Aorta (tissue), 5 donors: ENCODE results near the gene GNB3. TPM values are rescaled to one million over a fixed set of nuclear protein-coding genes. Genes with fewer than 3 reads are reported as not detected.
A peak's percentile ranks its signal among the peaks of the same experiment; 100 is the strongest.

ENCODE experiments used
- ATAC-seq: fragments of 200-7000 bp; cut with Tn5 transposase; one replicate; pipeline ENCODE4 v1.9.1; 2022; ENCODE audit warnings: moderate library complexity; ENCODE audit not compliant: low FRiP score
- DNase-seq, 2 donors: peaks; one replicate each; pipeline ENCODE4 v3.0.0-alpha.2; 2020
- H3K27ac ChIP-seq, 2 donors: one replicate each; pipeline ENCODE4 v1.5.1; 2013; ENCODE audit warnings: low read length in 2 of 2, mild to moderate bottlenecking in 2 of 2, moderate library complexity in 2 of 2, control low read depth in 1 of 2, inconsistent platforms in 1 of 2, low read depth in 1 of 2
- H3K27me3 ChIP-seq, 2 donors: one replicate each; pipeline ENCODE4 v1.6.1; 2013; ENCODE audit warnings: control low read depth in 1 of 2, low read length in 1 of 2, mild to moderate bottlenecking in 1 of 2, moderate library complexity in 1 of 2; ENCODE audit not compliant: insufficient read depth in 2 of 2, control insufficient read depth in 1 of 2
- H3K36me3 ChIP-seq, 2 donors: one replicate each; pipeline ENCODE4 v1.6.1; 2013; ENCODE audit warnings: control low read depth in 1 of 2, low read length in 1 of 2, mild to moderate bottlenecking in 1 of 2; ENCODE audit not compliant: insufficient read depth in 2 of 2, control insufficient read depth in 1 of 2
- H3K4me1 ChIP-seq, 2 donors: one replicate each; pipeline ENCODE4 v1.6.1; 2013; ENCODE audit warnings: low read length in 2 of 2, control low read depth in 1 of 2, mild to moderate bottlenecking in 1 of 2, moderate library complexity in 1 of 2; ENCODE audit not compliant: insufficient read depth in 2 of 2, control insufficient read depth in 1 of 2
- H3K4me3 ChIP-seq, 2 donors: one replicate each; pipeline ENCODE4 v1.5.1; 2013; ENCODE audit warnings: low read length in 2 of 2, control low read depth in 1 of 2, mild to moderate bottlenecking in 1 of 2
- H3K9me3 ChIP-seq: one replicate; pipeline ENCODE4 v1.6.1; 2013; ENCODE audit warnings: mild to moderate bottlenecking, low read length; ENCODE audit not compliant: control insufficient read depth
- whole genome bisulfite sequencing, 2 donors: extraction: QIAGEN DNeasy Blood & Tissue Kit; methylation state at CpG; one replicate each; pipeline ENCODE4 v1.1.7; 2013; 5-methylcytosine and 5-hydroxymethylcytosine counted together
- intact Hi-C, 2 donors: fragments of 100-400 bp; cut with DNase I; formaldehyde crosslinking; loops; one replicate each; pipeline versions ENCODE4 v1.14.2 to v1.15.0; 2022
- polyA plus RNA-seq, 2 donors: library from polyadenylated mRNA; stranded (reverse); fragments of 200-250 nt; gene quantifications; one replicate each; pipeline ENCODE4 v1.2.3, GENCODE V29; 2013
- total RNA-seq, 2 donors: library from RNA; stranded (reverse); fragmentation: NEBNext Ultra II Directional; extraction: Animal tissue kit (Norgen Biotek cat#: 25700); gene quantifications; one replicate each; pipeline ENCODE4 v1.2.1, GENCODE V29; 2021
- donor health status: healthy with polysubstance abuse.
- donor health status: Bipolar disorder and iron deficiency.
- donor health status: DM: no; HTN: no; CAD: no.
- donor health status: DM: no; HTN: no; CAD: no.
- donor health status: DM: yes; HTN: yes; CAD: no.

GNB3 gene
- total and polyA plus RNA-seq, 4 donors = 6.0 to 32.9 (median 10.9) TPM

DNA sequence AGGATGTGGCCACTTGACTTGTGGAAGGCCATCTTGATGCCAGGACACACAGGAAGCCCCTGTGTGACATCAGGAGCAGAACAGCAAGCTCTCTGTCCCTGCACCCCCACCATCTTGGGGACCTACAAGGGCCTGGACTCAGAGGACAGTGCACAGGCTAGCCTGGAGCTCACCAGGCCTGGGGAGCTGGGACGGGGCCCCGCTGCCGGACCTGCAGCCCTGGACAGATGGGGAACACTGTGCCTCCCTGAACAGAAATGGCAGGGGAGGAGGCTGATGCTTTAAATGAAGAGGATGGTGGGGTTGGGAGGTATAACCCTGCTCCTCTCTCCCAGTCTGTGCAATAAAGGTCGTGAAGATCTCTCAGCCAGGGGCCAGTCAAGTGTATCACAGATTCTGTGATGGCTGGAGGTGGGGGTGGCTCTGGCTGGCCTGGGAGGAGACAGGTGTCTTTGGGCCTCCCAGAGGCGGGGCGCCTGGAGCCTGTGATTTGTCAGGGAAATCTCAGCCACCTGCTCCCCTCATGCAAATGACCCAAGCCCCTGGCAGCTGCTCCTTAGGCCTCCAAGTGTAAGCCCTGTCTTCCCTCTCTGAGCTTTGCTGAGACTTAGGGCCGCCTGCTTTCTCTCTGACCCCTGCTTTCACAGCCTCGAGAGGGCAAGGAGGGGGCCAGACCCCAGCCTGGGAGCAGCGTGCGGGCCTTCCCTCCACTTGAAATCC lies 1.1 kb upstream of the GNB3 start:
- H3K9me3 ChIP-seq = no peaks in the 10 kb centered on the region
- DNase-seq = peak in 1 of 2 donors; percentile 38
- ATAC-seq = no peak
- intact Hi-C loops = no loop called here
- WGBS, 2 donors = 73 to 75% methylated on average over 10 of the region's 10 CpGs
- no peak overlapping the region for H3K4me3 ChIP-seq
- H3K27ac ChIP-seq = no peak overlapping the region
- peaks cover 0 to 4% of the 10 kb centered on the region in 2 donors for H3K36me3 ChIP-seq
- no peaks in the 10 kb centered on the region for H3K27me3 ChIP-seq
- no peaks in the 10 kb centered on the region for H3K4me1 ChIP-seq

DNA sequence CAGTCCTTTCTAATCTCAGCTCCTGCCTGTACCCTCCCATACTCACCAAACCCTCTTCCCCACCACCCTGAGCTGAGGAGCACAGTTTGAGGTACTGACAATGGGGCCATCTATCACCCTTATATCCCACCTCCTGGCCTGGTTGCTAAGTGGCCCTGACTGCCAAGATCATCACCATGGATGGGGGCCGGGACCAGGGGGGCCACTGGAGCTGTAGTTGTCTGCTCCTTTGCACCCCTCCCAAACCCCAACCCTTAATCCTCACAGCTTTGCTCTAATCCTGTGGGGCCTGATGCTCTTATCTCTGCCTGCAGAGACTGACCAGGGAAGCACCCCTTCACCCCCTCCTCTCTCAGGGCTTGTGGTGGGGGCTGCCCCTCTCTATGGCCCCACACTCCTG lies 395 bp upstream of the GNB3 start:
- Histone ChIP-seq H3K36me3 (peaks cover 0 to 4% of the 10 kb centered on the region in 2 donors), H3K4me3 (no peak overlapping the region), H3K4me1 (no peaks in the 10 kb centered on the region), H3K9me3 (no peaks in the 10 kb centered on the region), H3K27me3 (no peaks in the 10 kb centered on the region), H3K27ac (no peak overlapping the region)
- 45 to 46% methylated on average over 1 of the region's 1 CpG for WGBS, 2 donors
- DNase-seq (peak in 1 of 2 donors; percentile 33), ATAC-seq (no peak)
- intact Hi-C loops = no loop called here

GRCh38 chr12:6842075-6842474 lies 1.4 kb downstream of the GNB3 start:
- intact Hi-C loops = no loop called here
- H3K4me3 ChIP-seq = no peak overlapping the region
- H3K27ac ChIP-seq = no peak overlapping the region
- no peaks in the 10 kb centered on the region for H3K27me3 ChIP-seq
- H3K9me3 ChIP-seq = no peaks in the 10 kb centered on the region
- peaks cover 0 to 4% of the 10 kb centered on the region in 2 donors for H3K36me3 ChIP-seq
- 85 to 92% methylated on average over 4 of the region's 4 CpGs for WGBS, 2 donors
- H3K4me1 ChIP-seq = no peaks in the 10 kb centered on the region
- ATAC-seq (no peak), DNase-seq (no peak)

- ATAC-seq (no peak), DNase-seq (peak in 1 of 2 donors; percentile 45)
- intact Hi-C loops = no loop called here
- Histone ChIP-seq H3K4me3 (no peak overlapping the region), H3K27ac (no peak overlapping the region), H3K27me3 (no peaks in the 10 kb centered on the region), H3K4me1 (no peaks in the 10 kb centered on the region), H3K36me3 (peaks cover 0 to 4% of the 10 kb centered on the region in 2 donors), H3K9me3 (no peaks in the 10 kb centered on the region)
- 68 to 72% methylated on average over 14 to 16 of the region's 16 CpGs for WGBS, 2 donors
Observed at GRCh38 chr12:6843118-6843902, 2.6 kb downstream of the GNB3 start.

DNA sequence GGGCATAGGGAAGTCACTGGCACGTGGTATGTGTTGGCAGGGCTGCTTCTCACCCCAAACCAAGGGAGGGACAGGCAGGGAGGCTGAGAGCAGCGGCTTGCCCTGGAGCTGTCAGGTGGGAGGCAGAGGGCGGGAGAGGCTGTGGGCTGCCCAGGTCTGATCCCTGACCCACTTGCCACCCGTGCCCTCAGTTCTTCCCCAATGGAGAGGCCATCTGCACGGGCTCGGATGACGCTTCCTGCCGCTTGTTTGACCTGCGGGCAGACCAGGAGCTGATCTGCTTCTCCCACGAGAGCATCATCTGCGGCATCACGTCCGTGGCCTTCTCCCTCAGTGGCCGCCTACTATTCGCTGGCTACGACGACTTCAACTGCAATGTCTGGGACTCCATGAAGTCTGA lies 4.7 kb downstream of the GNB3 start:
- Histone ChIP-seq H3K4me1 (no peaks in the 10 kb centered on the region), H3K27ac (no peak overlapping the region), H3K9me3 (no peaks in the 10 kb centered on the region), H3K4me3 (no peak overlapping the region), H3K27me3 (no peaks in the 10 kb centered on the region), H3K36me3 (no peaks in the 10 kb centered on the region)
- 86 to 89% methylated on average over 15 to 17 of the region's 17 CpGs for WGBS, 2 donors
- ATAC-seq (no peak), DNase-seq (peak in 1 of 2 donors; percentile 42)
- intact Hi-C loops = no loop called here

DNA sequence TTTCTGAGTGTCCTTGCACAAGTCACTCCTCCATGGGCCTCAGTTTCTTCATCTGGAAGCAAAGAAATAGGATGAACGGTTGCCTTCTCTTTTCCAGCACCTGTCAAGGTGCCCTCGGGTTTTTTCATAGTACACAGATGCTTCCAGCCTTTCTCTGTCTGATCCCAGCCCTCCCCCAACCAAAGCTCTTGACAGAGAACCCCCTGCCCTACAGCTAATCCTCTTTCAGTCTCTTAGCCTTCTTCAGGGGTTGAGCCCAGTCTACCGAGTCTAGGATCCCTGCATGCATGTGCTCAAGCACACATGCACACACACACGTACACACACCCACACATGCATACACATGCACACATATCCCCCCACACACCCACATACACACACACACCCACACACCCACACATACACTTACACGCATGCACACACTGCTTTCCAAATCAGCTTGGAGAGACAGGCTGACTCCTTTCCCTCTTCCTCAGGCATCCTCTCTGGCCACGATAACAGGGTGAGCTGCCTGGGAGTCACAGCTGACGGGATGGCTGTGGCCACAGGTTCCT lies 5.7 kb downstream of the GNB3 start:
- 83 to 85% methylated on average over 7 of the region's 7 CpGs for WGBS, 2 donors
- ATAC-seq = no peak
- no peaks in the 10 kb centered on the region for H3K4me1 ChIP-seq
- H3K9me3 ChIP-seq = no peaks in the 10 kb centered on the region
- intact Hi-C loops = no loop called here
- H3K4me3 ChIP-seq = no peak overlapping the region
- H3K27me3 ChIP-seq = no peaks in the 10 kb centered on the region
- peak in 1 of 2 donors; percentile 41 for DNase-seq
- H3K36me3 ChIP-seq = no peaks in the 10 kb centered on the region
- H3K27ac ChIP-seq = no peak overlapping the region

- H3K36me3 ChIP-seq = no peaks in the 10 kb centered on the region
- WGBS, 2 donors = 92 to 95% methylated on average over 2 of the region's 2 CpGs
- H3K27me3 ChIP-seq = no peaks in the 10 kb centered on the region
- no peak overlapping the region for H3K27ac ChIP-seq
- DNase-seq (no peak), ATAC-seq (no peak)
- no peak overlapping the region for H3K4me3 ChIP-seq
- no peaks in the 10 kb centered on the region for H3K4me1 ChIP-seq
- intact Hi-C loops = no loop called here
- no peaks in the 10 kb centered on the region for H3K9me3 ChIP-seq
Observed at GRCh38 chr12:6847676-6848075, 7.0 kb downstream of the GNB3 start.

DNA sequence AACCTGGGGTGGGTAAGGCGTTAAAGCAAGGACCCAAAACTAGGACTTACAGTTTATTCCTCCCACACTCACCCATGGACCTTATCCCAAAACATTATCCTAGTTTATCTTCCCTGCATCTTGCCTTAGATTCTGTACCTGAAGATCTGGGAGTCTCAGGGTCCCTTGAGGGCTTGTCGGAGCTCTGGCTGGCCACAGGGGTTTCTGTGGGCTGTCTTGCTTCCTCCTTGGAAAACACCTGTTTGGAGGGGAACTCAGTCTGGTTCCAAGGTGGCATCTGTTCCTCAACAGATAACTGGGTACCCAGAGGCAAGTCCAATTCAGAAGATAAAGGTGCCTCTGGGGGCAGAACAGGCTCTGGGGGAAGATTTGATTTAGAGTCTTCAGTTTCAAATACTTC lies 8.7 kb downstream of the GNB3 start:
- H3K9me3 ChIP-seq = no peaks in the 10 kb centered on the region
- no peak overlapping the region for H3K4me3 ChIP-seq
- no peaks in the 10 kb centered on the region for H3K4me1 ChIP-seq
- 81 to 88% methylated on average over 2 of the region's 2 CpGs for WGBS, 2 donors
- H3K36me3 ChIP-seq = no peaks in the 10 kb centered on the region
- intact Hi-C loops = no loop called here
- ATAC-seq = no peak
- no peak for DNase-seq
- H3K27ac ChIP-seq = no peak overlapping the region
- no peaks in the 10 kb centered on the region for H3K27me3 ChIP-seq
